Osteocyte (in vitro differentiated cells): ENCODE data around the gene EPHB1. TPM values are rescaled to one million over a fixed set of nuclear protein-coding genes. Genes with fewer than 3 reads are reported as not detected.

Experiments
- DNase-seq: peaks from one replicate; pipeline ENCODE4 v3.0.0; 2021; ENCODE audit warnings: mixed read lengths; ENCODE audit not compliant: unreplicated experiment; ENCODE audit errors: extremely low spot score
- H3K27ac Mint-ChIP-seq: one replicate; pipeline ENCODE4 v1.8.0; 2021; ENCODE audit warnings: mild to moderate bottlenecking, mixed read lengths; ENCODE audit not compliant: unreplicated experiment
- H3K27me3 Mint-ChIP-seq: one replicate; pipeline ENCODE4 v1.8.0; 2021; ENCODE audit warnings: mixed read lengths; ENCODE audit not compliant: unreplicated experiment
- H3K36me3 Mint-ChIP-seq: one replicate; pipeline ENCODE4 v1.8.0; 2021; ENCODE audit warnings: mixed read lengths; ENCODE audit not compliant: unreplicated experiment
- H3K4me1 Mint-ChIP-seq: one replicate; pipeline ENCODE4 v1.8.0; 2021; ENCODE audit warnings: mixed read lengths; ENCODE audit not compliant: unreplicated experiment
- H3K4me3 Mint-ChIP-seq: one replicate; pipeline ENCODE4 v1.8.0; 2021; ENCODE audit warnings: mild to moderate bottlenecking, moderate library complexity, mixed read lengths; ENCODE audit not compliant: unreplicated experiment
- H3K9me3 Mint-ChIP-seq: one replicate; pipeline ENCODE4 v1.8.0; 2021; ENCODE audit warnings: mixed read lengths; ENCODE audit not compliant: unreplicated experiment
- total RNA-seq: library from RNA; stranded (reverse); gene quantifications from 2 replicates; pipeline ENCODE4 v1.2.1, GENCODE V29; 2021
- TF ChIP-seq, protein P1 (sequence below): fragments of 200-600 bp; sonication (generic); IDR thresholded peaks from 2 replicates; pipeline ENCODE4 v1.5.0; 2021; ENCODE audit warnings: antibody characterized with exemption, mild to moderate bottlenecking, moderate library complexity

EPHB1 gene
- total RNA-seq, 1 donor from 2014 or later, result 0.75 TPM

DNA sequence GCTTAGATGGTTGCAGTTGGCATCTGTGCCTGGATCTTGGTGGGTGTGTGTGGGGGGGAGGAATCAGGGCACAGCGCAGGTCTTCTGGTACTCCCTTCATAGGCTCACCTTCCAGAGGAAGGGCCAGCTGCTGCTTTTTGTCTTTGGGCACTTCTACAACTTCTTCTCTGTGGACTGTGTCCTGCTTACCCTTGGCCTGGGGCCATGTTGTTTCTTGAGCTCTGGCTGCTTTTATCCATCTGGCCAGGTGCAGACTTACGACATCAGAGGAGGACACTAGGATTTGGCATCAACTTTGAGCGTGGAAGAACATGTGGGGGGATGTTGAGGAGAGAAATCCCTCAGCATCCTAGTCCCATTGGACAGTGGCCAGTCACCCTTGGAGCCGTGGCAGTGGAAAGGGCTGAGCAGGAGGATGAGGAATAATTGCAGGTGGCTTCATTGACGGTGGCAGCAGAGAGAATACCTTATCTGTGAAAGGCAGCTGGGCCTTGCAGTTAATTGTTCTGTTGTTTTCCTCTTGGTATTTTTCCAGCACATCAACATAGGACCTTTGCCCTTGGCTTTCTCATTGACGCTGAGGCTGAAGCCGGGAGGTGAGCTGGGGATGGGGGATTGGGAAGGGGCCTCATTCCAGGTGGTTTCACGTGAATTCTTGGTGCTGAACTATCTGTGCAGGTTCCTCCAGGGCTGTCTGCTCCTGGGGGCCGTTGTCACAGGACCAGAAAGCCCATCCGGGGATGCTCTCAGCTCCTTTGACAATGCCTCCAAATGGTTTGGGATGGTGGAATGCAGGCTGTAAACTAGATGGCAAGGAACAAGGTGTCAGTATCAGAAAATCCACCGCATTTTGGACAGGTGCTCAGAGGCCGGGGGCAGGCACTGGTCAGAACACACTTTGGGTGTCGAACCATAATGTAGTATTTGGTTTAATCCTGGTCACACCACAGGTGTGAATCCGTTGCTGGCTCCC lies 9.7 kb downstream of the EPHB1 start:
- no peaks in the 10 kb centered on the region for H3K9me3 Mint-ChIP-seq
- H3K4me3 Mint-ChIP-seq, result no peak overlapping the region
- DNase-seq, result peak; percentile 68
- H3K27ac Mint-ChIP-seq, result no peak overlapping the region
- H3K4me1 Mint-ChIP-seq, result no peaks in the 10 kb centered on the region
- no peaks in the 10 kb centered on the region for H3K36me3 Mint-ChIP-seq
- TF ChIP-seq, protein P1, sequence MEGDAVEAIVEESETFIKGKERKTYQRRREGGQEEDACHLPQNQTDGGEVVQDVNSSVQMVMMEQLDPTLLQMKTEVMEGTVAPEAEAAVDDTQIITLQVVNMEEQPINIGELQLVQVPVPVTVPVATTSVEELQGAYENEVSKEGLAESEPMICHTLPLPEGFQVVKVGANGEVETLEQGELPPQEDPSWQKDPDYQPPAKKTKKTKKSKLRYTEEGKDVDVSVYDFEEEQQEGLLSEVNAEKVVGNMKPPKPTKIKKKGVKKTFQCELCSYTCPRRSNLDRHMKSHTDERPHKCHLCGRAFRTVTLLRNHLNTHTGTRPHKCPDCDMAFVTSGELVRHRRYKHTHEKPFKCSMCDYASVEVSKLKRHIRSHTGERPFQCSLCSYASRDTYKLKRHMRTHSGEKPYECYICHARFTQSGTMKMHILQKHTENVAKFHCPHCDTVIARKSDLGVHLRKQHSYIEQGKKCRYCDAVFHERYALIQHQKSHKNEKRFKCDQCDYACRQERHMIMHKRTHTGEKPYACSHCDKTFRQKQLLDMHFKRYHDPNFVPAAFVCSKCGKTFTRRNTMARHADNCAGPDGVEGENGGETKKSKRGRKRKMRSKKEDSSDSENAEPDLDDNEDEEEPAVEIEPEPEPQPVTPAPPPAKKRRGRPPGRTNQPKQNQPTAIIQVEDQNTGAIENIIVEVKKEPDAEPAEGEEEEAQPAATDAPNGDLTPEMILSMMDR, result no peak
- no peaks in the 10 kb centered on the region for H3K27me3 Mint-ChIP-seq

DNA sequence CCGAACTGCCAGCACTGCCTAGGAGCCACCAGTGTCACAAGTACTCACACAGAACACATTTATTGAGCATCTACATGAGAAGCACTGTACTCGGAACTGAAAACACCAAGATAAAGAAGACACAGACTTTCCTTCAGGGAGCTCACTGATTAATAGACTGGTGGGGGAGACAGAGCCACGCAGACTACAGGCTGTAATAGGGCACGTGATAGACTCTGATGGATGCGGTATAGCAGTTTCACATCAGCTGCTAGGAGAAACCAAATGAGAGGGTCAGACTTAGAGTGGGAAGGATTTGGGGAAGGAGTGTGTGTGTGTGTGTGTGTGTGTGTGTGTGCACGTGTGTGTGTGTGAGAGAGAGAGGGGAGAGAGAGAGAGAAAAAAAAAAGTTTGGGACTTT lies 12.1 kb downstream of the EPHB1 start:
- Mint-ChIP-seq H3K36me3 (no peaks in the 10 kb centered on the region), H3K27ac (no peak overlapping the region), H3K4me3 (no peak overlapping the region), H3K27me3 (no peaks in the 10 kb centered on the region), H3K9me3 (no peaks in the 10 kb centered on the region), H3K4me1 (no peaks in the 10 kb centered on the region)
- no peak for DNase-seq
- TF ChIP-seq, protein P1, result no peak

DNA sequence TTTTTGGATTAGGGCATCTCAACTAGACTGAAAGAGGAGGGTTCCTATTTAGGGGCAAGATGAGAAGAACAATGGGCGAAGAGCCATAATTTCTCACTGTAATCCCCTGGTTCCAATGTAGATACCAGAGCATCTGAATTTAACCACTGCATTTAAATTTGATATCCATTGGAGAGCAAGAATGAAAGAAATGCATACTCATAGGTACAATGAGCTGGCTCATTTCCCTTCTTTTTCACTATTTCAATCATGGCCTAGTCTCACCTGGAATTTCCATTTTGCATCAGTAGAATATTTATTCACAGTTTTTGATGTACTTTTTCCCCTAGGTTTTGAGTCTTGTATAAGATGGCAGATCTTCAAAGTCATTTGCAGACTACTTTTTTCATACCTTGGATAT lies 13.8 kb downstream of the EPHB1 start:
- TF ChIP-seq, protein P1, result no peak
- Mint-ChIP-seq H3K27me3 (no peaks in the 10 kb centered on the region), H3K4me3 (no peak overlapping the region), H3K4me1 (no peaks in the 10 kb centered on the region), H3K9me3 (no peaks in the 10 kb centered on the region), H3K27ac (no peak overlapping the region), H3K36me3 (no peaks in the 10 kb centered on the region)
- no peak for DNase-seq

DNA sequence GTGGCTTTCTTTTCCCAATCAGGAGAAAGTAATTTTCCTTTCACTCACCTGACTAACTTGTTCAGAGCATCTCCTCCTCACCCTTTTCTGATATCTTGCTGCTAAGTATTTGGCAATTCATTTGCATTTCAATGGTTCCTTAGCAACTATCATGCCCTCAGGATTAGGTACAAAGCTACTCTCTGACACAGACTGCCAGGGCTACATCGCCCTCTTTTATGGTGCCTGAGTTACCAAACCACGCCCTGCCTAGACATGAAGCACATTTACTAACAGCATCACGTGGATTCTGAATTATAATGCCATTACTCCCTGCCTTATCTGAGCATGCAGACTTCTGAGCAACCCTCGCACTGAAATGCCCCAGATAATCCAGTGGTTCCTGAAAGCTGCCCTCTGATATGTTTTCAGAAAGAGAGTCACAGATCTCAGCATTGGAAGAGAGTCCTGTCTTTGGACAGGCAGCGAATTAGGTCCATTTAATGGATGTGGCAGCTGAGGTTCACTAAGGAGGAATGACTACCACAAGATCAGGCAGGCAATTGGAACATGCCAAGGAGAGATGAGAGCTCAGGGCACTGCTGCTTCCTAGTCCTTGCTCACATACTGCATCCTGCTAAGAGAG lies 14.5 kb downstream of the EPHB1 start:
- no peaks in the 10 kb centered on the region for H3K36me3 Mint-ChIP-seq
- DNase-seq, result no peak
- TF ChIP-seq, protein P1, result no peak
- H3K27ac Mint-ChIP-seq, result no peak overlapping the region
- H3K4me1 Mint-ChIP-seq, result no peaks in the 10 kb centered on the region
- no peak overlapping the region for H3K4me3 Mint-ChIP-seq
- H3K27me3 Mint-ChIP-seq, result no peaks in the 10 kb centered on the region
- no peaks in the 10 kb centered on the region for H3K9me3 Mint-ChIP-seq

DNA sequence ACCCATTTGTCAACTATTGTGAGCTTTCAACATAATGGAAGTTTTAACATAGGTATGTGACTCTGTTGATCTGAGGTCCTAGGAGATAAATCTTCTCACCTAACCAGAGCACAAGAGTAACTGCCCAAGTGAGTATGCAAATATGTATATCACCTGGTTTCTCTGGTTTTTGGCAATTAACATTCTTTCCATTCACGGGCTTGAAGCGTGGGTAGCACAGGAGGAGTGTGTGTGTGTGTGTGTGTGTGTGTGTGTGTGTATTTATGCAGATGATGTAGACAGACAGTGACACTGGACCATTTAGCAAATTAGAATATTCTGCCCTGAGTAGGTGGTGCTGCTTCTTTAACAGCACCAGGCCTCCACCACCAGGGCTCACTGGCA lies 15.0 kb downstream of the EPHB1 start:
- H3K9me3 Mint-ChIP-seq, result no peaks in the 10 kb centered on the region
- no peak overlapping the region for H3K27ac Mint-ChIP-seq
- no peaks in the 10 kb centered on the region for H3K27me3 Mint-ChIP-seq

More for the DNA sequence above, 15.0 kb downstream of the EPHB1 start:
- DNase-seq, result no peak
- H3K36me3 Mint-ChIP-seq, result no peaks in the 10 kb centered on the region
- no peak overlapping the region for H3K4me3 Mint-ChIP-seq
- H3K4me1 Mint-ChIP-seq, result no peaks in the 10 kb centered on the region
- TF ChIP-seq, protein P1, result no peak
